ENCODE measurements around the gene GNPDA2.
A peak's percentile ranks its signal among the peaks of the same experiment; 100 is the strongest.

The GNPDA2 gene

GRCh38 chr4:44678094-44679041 lies 48.0 kb downstream of the GNPDA2 start, which contains the start of gene GUF1:
Gene GUF1, plus strand, starts transcription at chr4:44678420. Its CDS starts 203 bp downstream, at chr4:44678623.
- DNase-seq: peak; percentile 47

- no peak for DNase-seq
Measured at GRCh38 chr4:44675366-44675765, 51.0 kb downstream of the GNPDA2 start.

GRCh38 chr4:44674471-44674870 lies 51.9 kb downstream of the GNPDA2 start:
- no peak for DNase-seq

- no peak for DNase-seq
Measured at GRCh38 chr4:44671636-44672035, 54.7 kb downstream of the GNPDA2 start.

GRCh38 chr4:44670506-44671199 lies 55.7 kb downstream of the GNPDA2 start:
- DNase-seq: no peak

- DNase-seq: no peak
Measured at GRCh38 chr4:44668526-44668925, 57.8 kb downstream of the GNPDA2 start.

- no peak for DNase-seq
Measured at GRCh38 chr4:44663539-44664263, 62.7 kb downstream of the GNPDA2 start.

- DNase-seq: no peak
Measured at GRCh38 chr4:44662623-44663005, 63.7 kb downstream of the GNPDA2 start.

GRCh38 chr4:44661940-44662622 lies 64.3 kb downstream of the GNPDA2 start:
- no peak for DNase-seq

GRCh38 chr4:44660396-44660795 lies 66.0 kb downstream of the GNPDA2 start:
- DNase-seq: no peak

GRCh38 chr4:44652002-44652401 lies 74.4 kb downstream of the GNPDA2 start:
- DNase-seq: no peak

All from NCI-H510A treated with DMSO at 0.1 percent for 48 hours (cell line).